Activated CD4-positive, alpha-beta T cell treated with anti-CD3 and anti-CD28 coated beads for 24 hours (primary cell): Measurements from ENCODE around the gene NFKB2.

Experiments used
- DNase-seq, 2 donors: peaks; one replicate each; pipeline ENCODE4 v3.0.0-alpha.2; 2020; ENCODE audit warnings: low read depth in 2 of 2

NFKB2 gene

DNA sequence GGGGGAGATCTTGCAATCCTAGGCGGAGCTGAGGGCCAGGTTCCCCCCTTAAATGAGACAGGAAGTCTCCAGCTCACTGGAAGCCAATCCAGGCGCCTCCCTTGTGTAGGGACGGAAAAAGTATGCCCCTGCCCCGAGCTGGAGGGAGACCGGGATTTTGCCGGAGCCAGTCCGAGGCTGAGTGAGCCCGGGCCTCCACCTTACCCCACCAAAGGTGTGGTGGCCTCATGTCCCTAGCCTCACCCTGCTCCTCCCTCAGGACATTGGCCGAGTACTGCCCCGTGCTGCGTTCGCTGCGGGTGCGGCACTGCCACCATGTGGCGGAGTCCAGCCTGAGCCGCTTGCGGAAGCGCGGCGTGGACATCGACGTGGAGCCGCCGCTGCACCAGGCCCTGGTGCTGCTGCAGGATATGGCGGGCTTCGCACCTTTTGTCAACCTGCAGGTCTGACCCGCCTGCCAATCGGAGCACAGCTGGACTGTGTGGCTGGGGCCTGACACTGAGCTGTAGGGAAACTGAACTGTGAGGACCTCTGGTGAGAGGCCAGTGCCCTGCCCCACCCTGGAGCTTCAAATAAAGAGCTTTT lies 27.1 kb downstream of the NFKB2 start:
- peak in 1 of 2 donors; percentile 58 for DNase-seq

DNA sequence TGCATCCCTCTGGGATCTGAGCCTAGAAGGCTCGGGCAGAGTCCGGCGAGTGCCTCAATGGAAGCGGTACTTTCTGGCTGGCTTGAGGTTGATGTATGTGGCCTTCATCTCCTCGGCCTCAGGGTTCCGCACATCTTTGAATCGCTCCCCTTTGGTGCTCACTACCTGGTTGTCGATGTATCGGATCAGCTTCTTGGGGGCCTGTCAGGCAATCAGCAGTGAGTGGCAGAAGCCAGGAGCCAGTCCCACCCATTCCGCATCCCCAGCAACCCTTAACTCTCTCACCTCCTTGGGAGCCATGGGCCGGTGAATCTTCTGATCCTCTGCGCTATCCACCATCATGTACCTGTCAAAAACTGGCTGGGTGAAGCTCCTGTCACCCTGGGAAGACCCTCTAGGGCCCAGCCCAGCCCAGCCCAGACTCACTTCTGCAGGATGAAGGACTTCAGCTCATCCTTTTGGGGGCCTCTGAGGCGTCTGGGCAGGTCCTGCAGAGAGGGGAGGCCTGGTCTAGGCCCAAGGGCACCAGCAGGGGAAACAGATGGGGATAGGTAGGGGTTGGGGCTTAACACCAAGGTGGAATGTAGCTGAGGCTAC lies 28.0 kb downstream of the NFKB2 start:
- DNase-seq: no peak

DNA sequence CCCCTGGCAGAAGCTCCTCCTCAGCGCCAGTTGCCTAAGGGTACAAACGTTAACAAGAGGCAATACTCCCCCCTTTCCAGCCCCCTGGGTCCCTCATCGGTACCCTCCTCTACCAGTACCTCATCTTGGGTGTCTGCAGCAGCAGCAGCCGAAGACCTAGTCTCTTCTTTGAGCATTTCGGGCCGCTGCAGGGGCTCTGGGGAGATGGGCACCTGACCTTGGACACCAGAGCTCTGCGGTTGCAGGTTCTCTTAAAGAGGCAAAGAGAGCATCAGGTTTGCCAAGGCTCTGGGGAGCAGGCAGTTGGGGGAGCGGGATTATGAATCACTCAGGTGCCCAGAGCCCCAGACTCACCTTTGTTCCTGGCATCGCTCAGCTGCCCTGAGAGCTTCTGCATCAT lies 28.6 kb downstream of the NFKB2 start:
- no peak for DNase-seq

GRCh38 chr10:102424916-102425315 lies 29.4 kb downstream of the NFKB2 start:
- DNase-seq: no peak

DNA sequence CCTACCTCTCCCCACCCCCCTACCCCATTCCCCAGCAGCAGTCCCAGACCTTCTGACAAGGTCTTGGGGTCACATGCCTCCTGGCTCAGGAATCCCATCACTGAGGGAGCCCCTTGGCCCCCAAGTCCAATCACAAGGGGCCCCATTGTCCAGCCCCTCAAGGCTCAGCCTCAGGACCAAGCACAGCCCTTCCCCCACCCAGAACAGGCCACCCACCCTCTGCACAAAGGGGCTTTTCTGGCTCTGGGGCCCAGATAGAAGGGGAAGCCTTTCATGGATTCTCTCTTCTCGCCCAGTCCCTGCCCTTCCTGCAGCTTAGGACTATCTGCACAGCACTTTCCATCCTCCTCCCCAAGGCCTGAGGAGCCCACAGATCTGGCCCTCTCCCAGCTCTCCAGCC lies 29.9 kb downstream of the NFKB2 start:
- DNase-seq: no peak

DNA sequence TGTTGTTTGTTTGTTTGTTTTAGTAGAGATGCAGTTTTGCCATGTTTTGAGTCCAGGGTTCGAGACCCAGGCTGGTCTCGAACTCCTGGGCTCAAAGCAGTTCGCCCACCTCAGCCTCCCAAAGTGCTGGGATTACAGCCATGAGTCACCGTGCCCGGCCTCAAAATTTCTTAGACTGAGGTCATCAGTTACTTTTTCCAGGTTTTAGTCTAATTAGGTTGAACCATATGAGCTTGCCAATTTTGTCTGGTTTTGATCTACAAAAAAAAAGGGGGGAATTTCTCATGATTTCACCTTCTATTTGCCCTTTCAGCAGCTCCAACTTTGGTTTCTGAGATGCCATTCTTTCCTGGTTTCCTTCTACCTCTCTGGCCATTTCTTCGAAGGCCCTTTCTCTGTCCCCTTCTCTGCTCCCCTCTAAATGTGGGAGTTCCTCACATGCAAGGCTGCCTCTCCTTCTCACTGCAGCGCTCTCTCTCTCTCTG lies 31.3 kb downstream of the NFKB2 start:
- no peak for DNase-seq

- no peak for DNase-seq
Measured at GRCh38 chr10:102429468-102429867, 34.0 kb downstream of the NFKB2 start.

DNA sequence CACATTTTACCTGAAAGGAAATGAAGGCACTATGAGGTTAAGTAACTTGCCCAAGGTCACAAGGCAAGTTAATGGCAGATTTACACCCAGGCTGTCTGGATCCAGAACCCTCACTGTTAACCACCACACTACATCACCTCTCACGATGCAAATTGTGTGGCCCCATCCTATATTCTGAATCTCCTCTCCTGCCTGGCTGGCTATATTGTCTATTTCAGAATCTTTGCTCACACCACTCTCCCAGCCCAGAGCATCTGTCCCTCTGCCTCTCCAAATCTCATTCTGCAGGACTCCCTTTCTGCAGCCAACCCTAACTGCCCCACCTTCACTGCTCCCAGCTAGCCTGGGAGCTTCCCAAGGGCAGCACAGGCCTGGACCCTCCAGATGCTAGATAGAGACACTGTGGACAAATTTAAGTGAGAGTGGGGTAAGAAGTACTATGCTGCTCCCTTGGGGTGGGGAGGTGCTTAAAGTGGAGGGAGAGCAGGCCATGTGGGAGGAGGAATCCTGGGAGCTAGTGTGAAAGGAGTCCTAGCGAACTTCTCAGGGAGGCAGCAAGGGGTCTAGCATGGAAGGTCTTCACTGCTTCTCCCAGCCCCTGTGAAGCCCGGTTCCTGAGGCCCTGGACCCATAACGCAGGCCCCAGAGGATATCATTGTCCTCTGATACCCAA lies 36.1 kb downstream of the NFKB2 start:
- no peak for DNase-seq

GRCh38 chr10:102432162-102432950 lies 36.9 kb downstream of the NFKB2 start, which contains the start of gene CUEDC2:
Gene CUEDC2, minus strand, starts transcription at chr10:102432574. Its CDS starts 7,386 bp downstream, at chr10:102425188.
- DNase-seq: peak; percentile 98 to 99

GRCh38 chr10:102433619-102434046 lies 38.1 kb downstream of the NFKB2 start:
- no peak for DNase-seq

DNA sequence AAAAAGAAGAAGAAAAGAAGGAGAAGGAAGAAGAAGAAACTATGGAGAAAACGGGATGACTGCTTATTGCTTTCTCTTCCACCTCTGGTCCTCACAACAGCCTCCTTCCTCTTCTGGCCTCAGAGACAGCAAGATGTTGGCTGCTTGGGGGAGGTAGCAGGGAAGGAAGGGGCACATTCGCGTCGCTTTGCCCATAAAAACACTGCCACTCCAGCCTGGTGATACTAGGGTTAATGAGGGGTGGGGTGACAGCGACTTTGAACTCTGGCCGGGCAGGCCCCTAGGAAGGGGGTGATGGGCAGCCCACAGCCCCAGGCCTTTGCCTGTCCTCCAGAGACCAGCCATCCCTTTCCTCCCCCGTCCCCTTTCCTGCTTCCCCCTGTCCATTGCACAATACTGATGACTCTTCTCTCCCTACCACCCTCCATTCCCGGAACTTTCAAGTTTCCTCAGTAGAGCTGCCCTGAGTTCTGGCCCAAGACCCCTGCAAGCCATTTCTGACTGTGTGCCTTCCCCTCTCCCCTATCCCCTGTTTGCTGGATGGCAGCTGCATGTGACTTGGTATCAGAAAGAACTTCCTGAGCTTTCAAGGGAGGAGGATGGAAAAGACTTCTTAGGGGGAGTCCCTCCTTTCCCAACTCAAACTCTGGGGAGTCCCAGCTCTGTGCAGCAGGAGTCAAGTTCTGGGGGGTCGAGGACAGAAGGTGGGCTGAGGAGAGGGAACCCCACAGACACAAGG lies 39.1 kb downstream of the NFKB2 start:
- DNase-seq: no peak

GRCh38 chr10:102435133-102435497 lies 39.6 kb downstream of the NFKB2 start:
- DNase-seq: no peak

- DNase-seq: no peak
Measured at GRCh38 chr10:102435529-102436233, 40.2 kb downstream of the NFKB2 start.

DNA sequence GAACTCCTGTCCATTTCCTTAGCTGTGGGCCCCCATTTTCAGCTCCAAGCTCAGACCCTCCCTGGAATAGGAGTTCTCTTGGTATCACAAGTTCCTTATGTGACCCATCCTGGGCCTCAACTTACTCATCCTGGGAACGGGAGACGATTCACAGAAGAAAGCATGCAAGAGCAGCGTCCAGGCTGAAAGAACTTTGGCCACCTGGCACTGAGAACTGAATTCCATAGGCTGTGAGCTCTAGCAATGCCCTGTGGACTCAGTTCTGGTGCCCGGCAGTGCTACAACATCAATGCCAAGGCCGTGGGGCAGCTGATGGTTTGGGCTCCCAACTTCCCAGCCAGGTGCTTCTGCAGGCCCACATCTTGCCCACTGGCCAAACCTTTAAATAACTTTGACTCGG lies 40.8 kb downstream of the NFKB2 start:
- no peak for DNase-seq

DNA sequence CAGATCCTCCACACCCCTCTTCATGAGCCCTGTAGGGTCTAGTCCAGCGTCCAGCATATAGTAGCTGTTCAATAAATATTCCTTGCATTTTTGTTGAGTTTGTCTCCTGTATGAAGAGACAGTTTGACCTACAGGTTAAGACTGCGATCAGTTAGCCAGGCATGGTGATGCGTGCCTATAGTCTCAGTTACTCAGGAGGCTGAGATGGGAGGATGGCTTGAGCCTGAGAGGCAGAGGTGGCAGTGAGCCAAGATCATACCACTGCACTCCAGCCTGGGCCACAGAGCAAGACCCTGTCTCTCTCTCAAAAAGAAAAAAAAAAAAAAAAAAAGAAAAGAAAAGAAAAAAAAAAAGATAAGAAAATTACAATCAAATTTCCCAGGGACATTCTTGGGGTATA lies 42.0 kb downstream of the NFKB2 start:
- DNase-seq: no peak

GRCh38 chr10:102438374-102438773 lies 42.9 kb downstream of the NFKB2 start:
- DNase-seq: no peak

DNA sequence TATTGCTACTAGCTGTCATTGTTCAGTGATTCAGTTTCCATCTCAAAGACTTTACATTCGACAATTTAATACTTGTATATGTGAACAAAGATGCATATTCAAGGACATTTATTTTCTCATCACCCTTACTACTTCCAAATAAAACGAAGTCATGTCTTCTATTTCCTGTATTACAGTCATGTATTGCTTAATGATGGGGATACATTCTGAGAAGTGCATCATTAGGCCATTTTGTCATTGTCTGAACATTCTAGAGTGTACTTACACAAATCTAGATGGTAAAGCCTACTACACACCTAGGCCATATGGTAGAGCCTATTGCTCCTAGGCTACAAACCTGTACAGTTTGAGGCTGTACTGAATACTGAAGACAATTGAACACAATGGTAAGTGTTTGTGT lies 49.3 kb downstream of the NFKB2 start:
- no peak for DNase-seq

DNA sequence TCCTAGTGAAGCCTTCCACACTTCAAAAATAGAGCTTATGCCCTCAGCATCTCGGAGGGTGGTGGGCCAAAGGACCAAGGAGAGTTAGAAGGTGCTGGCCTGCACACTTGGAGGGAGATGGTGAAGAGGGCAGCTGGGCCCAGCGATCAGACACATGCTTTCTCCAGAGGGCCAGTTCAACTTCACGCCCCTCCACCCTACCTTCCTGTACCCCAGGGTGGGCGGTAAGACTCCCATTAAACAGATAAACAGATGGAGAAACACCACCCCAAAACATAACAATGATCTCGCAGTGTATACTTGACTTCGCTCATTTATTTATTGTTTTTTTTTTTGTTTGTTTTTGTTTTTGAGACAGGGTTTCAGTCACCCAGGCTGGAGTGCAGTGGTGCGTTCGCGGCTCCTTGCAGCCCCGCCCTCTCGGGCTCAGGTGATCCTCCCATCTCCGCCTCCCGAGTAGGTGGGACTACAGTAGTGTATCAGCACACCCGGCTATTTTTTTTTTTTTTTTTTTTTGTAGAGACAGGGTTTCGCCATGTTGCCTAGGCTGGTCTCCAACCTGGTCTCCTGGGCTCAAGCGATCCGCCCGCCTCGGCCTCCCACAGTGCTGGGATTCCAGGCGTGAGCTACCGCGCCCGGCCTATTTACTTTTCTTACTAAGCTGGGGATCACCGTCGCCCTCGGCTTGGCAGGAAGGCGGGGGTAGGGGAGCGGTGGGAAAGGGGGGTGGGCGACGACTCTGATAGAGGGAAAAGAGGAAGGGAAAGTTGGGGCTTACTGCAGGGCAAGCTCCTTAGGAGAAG lies 54.0 kb downstream of the NFKB2 start:
- DNase-seq: peak; percentile 67 to 76

GRCh38 chr10:102450124-102450373 lies 54.5 kb downstream of the NFKB2 start:
- DNase-seq: no peak

- DNase-seq: peak; percentile 67 to 71
Measured at GRCh38 chr10:102450374-102451104, 55.0 kb downstream of the NFKB2 start.
